Transverse colon (tissue), 4 donors: ENCODE measurements around the gene GDF7.

Source experiments
- CTCF ChIP-seq, 5 experiments: fragments of 200-600 bp in 3 of 5; fragments of 450-650 bp in 2 of 5; sonication (generic) in 3 of 5; IDR thresholded peaks; 1 replicate in 2 of 5; 2 replicates in 3 of 5; pipeline ENCODE4 v1.5.1; 2016 to 2017; ENCODE audit warnings: antibody characterized with exemption in 5 of 5, inconsistent platforms in 3 of 5, mild to moderate bottlenecking in 2 of 5, moderate library complexity in 1 of 5
- EP300 ChIP-seq: sonication (generic); formaldehyde crosslinking; IDR thresholded peaks from one replicate; pipeline ENCODE4 v1.6.1; 2017; ENCODE audit warnings: antibody characterized with exemption, low read depth
- POLR2AphosphoS5 ChIP-seq, 3 donors: sonication (generic); formaldehyde crosslinking; IDR thresholded peaks; one replicate each; pipeline ENCODE4 v1.6.1; 2016; ENCODE audit warnings: antibody characterized with exemption in 3 of 3

- TF ChIP-seq CTCF (IDR thresholded peaks at IDR 0.05) (no peak), POLR2AphosphoS5 (IDR thresholded peaks at IDR 0.05) (no peak), EP300 (no peak)
These were observed 55.8 kb downstream of the GDF7 start for GRCh38 chr2:20722592-20723240.
